HG03439 (cell line): ENCODE results near the gene EEA1.

ENCODE experiments used
- ATAC-seq: cut with Tn5 transposase; IDR thresholded peaks from one replicate; pipeline ENCODE4 v1.9.1; 2021; ENCODE audit warnings: mild to moderate bottlenecking, moderate library complexity; ENCODE audit not compliant: unreplicated experiment

Gene EEA1

GRCh38 chr12:92938638-92939037, 9.5 kb upstream of the EEA1 start:
- no peak for ATAC-seq

GRCh38 chr12:92938018-92938417, 8.9 kb upstream of the EEA1 start:
- ATAC-seq = no peak

- ATAC-seq = no peak
Measured at GRCh38 chr12:92933606-92934005, 4.5 kb upstream of the EEA1 start.

DNA sequence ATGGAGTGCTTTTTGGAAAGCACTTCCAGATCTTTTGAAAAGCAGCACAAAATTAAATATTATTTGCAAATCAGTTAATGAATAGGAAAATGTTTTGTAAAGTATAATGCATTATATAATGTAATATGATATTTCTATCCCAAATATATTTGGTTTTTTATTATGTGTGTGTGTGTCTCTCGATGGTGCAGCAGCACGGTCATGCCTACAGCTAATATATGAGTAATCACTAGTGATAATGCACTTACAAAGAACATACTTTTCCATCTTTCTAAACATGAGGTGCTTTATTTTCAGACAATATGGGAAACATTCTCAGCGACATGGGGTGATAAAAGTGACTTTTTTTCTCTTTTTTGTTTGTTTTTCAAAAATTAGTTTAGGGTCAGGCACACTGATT, 1.3 kb upstream of the EEA1 start:
- ATAC-seq = no peak

- ATAC-seq = no peak
Measured at GRCh38 chr12:92929983-92930382, 888 bp upstream of the EEA1 start.

GRCh38 chr12:92928421-92928961, 604 bp downstream of the EEA1 start:
- ATAC-seq = peak; percentile 11

GRCh38 chr12:92927436-92928281, 1.4 kb downstream of the EEA1 start:
- ATAC-seq = no peak

GRCh38 chr12:92927055-92927435, 2.0 kb downstream of the EEA1 start:
- ATAC-seq = no peak

DNA sequence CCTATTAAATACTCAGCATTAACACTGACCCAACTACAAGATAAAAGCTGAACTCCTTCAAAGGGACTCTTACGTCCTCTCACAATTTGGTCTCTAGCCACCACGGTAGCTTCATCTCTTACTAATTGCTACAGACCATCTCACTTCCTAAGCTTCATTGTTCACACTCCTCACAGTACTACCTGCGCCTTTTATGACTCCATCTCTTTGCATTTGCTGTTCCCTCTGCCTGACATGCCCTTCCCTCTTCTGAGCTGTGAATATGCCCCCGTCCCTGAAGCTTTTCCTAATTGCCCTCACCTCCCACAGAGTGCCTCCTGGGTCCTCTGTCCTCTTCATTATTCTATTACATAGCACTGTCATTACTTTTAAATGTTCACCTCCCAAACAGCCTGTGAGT, 2.5 kb downstream of the EEA1 start:
- no peak for ATAC-seq

GRCh38 chr12:92921877-92922276, 7.2 kb downstream of the EEA1 start:
- ATAC-seq = peak; percentile 87

DNA sequence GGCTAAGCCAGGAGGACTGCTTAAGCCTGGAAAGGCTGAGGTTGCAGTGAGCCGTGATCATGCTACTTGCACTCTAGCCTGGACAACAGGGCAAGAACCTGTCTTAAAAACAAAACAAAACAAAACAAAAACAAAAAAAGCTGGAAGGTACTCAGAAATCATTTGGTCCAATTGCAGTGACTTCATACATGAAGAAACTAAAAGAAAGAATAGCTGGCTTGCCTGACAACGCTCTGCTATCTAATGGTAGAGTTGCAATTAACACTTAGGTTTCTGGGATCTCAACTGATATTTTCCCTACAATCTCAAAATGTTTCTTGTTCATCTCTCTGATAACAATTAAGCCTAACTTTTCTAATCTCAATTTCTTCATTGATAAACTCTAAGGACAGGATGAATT, 13.7 kb downstream of the EEA1 start:
- no peak for ATAC-seq

DNA sequence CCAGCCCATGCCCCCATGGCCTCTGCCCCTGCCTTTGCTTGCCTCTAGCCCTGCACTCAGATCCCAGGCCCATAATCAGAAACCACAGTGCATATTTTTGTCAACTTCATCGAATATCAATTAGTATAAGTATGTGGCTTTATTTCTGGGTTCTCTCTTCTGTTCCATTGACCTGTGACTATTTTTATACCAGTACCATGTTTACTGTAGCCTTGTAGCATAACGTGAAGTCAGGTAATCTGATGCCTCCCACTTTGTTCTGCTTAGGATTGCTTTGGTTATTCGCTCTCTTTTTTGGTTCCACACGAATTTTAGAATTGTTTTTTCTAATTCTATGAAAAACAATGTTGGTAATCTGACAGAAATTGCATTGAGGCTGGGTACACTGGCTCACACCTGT, 14.9 kb downstream of the EEA1 start:
- ATAC-seq = no peak

DNA sequence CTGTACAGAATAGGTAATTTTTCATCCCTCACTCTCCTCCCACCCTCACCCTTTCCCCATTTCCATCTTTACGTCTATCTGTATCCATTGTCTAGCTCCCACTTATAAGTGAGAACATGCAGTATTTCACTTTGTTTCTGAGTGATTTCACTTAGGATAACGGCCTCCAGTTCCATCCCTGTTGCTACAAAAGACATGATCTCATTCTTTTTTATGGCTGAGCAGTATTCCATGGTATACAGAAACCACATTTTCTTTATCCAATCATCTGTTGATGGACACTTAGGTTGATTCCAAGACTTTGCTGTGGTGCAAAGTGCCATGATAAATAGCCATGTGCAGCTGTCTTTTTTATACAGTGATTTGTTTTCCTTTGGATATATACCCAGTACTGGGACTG, 16.4 kb downstream of the EEA1 start:
- no peak for ATAC-seq

DNA sequence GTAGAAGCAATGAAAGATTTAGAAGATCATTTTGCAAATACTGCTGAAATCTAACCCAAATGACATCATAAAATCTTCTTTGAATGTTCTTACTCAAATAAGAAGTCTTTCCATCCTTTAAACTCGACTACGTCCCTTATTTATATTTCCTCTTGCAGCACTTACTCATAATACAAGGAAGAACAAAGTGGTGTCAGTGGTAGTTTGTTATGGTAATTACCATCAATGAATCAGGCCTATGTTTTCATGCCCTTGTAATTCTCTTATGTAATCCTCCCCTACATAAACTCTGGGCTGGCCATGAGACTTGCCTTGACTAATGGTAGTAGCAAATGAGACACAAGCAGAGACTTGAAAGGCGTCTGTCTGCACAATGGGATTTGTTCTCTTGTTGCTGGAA, 17.0 kb downstream of the EEA1 start:
- no peak for ATAC-seq

DNA sequence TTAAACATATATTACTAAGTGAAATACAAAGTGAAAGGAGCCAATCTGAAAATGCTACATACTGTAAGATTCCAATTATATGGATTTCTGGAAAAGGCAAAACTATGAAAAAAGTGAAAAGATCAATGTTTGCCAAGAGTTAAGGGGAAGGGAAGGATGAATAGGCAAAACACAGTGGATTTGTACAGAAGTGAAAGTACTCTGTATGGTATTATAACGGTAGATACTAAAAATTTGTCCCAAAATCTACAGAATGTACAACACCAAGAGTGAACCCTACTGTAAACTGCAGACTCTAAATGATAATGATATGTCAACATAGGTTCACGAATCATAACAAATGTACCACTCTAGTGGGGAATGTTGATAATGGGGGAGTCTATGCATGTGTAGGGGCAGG, 17.8 kb downstream of the EEA1 start:
- ATAC-seq = no peak

DNA sequence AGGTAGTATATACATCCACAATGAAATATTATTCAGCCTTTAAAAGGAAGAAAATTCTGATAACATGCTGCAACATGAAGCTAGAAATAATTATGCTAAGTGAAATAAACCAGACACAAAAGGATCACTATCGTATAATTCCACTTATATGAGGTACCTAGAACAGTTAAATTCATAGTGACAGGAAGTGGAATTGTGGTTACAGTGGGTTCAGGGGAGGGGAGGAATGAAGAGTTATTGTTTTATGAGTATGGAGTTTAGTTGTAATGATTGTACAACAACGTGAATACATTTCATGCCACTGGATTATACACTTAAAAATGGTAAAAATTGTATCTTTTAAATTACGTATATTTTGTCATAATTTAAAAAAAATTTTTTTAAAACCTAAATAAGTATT, 21.0 kb downstream of the EEA1 start:
- no peak for ATAC-seq

DNA sequence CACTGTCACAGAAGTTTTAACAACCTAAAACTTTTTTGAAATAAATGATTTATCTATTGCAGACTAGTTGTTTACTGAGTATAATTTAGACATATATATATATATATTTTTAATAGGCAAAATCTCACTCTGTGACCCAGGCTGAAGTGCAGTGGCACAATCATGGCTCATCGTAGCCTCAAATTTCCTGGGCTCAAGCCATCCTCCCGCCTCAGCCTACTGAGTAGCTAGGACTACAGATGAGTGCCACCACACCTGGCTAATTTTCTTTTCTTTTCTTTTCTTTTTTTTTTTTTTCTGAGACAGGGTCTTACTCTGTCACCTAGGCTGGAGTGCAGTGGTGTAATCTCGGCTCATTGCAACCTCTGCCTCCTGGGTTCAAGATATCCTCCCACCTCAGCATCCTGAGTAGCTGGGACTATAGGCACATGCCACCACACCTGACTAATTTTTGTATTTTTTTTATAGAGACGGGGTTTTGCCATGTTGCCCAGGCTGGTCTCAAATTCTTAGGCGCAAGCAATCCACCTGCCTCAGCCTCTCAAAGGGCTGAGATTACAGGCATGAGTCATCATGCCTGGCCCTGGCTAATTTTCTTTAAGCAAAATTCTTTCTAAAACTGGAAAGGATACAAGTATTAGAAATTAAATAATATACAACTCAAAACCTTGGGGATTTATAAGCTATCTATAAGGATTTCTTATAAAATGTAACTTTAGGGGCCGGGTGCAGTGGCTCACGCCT, 23.1 kb downstream of the EEA1 start:
- no peak for ATAC-seq

GRCh38 chr12:92905258-92905810, 23.8 kb downstream of the EEA1 start:
- ATAC-seq = no peak

DNA sequence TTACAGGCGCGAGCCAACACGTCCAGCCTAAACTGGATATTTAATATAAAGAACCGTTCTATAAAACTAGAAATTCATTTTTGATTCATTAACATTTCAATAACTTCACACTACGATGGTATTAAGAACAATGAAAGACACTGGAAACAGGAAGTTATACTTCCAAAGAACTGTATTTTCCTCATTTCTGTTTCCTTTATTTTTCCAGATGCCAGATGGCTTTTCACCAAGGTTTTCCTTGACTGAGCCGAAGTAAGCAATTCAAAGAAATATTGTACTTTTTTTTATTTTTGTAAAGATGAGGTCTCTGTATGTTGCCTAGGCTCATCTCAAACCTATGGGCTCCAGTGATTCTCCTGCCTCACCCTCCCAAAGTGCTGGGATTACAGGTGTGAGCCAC, 28.2 kb downstream of the EEA1 start:
- ATAC-seq = no peak

DNA sequence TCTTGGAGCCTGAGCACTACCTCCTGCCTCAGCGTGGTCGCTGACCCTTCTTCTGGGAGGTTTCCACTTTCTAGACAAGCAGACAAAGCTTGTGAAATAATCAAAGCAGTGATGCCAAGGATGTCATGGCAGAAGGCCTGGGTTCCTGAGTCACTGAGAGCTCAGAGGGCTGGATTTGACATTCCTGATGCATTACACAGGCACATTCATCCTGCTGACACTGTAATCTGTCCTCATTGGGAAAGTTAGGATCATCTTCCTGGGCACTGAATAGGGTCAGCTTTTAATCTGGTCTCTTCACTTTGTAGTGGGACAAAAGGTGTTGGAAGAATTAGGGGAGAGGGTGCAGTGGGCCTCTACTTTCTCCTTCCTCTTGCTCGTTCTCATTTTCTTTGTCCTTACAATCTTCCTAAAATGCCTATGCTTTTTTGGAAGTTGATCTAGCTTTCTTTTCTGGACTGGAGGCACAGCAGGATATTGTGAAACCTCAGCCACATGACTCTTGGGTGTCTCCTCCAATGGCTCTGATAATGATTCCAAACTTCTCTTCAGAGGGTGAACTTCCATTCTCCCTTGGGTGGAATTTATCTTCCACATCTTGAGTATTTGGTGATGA, 29.6 kb downstream of the EEA1 start:
- ATAC-seq = no peak

DNA sequence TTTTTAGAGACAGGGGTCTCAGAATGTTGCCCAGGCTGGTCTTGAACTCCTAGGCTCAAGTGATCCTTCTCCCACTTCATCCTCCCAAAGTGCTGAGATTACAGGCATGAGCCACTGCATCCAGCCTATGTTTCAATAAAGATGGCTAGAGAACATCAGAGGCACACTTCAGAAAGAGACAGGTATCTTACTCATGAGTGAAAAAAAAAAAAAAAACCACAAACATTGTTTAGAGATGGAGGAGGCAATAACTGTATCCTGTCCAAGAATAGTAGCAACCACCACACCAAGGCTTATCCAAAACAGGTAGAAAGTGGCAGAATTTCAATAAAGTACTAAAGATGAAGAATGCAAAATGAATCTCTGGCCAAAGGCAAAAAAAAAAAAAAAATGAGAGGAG, 30.3 kb downstream of the EEA1 start:
- ATAC-seq = no peak
